ENCODE data around the gene AGPAT4.

AGPAT4 gene

GRCh38 chr6:161133963-161134362, 139.9 kb downstream of the AGPAT4 start:
- no peak overlapping the region for H3K4me3 ChIP-seq (ENCODE audit: low read length)
- TF ChIP-seq, protein P1, sequence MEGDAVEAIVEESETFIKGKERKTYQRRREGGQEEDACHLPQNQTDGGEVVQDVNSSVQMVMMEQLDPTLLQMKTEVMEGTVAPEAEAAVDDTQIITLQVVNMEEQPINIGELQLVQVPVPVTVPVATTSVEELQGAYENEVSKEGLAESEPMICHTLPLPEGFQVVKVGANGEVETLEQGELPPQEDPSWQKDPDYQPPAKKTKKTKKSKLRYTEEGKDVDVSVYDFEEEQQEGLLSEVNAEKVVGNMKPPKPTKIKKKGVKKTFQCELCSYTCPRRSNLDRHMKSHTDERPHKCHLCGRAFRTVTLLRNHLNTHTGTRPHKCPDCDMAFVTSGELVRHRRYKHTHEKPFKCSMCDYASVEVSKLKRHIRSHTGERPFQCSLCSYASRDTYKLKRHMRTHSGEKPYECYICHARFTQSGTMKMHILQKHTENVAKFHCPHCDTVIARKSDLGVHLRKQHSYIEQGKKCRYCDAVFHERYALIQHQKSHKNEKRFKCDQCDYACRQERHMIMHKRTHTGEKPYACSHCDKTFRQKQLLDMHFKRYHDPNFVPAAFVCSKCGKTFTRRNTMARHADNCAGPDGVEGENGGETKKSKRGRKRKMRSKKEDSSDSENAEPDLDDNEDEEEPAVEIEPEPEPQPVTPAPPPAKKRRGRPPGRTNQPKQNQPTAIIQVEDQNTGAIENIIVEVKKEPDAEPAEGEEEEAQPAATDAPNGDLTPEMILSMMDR (conservative IDR thresholded peaks at IDR 0.05; ENCODE audit: low read depth, low read length): no peak
- DNase-seq (ENCODE audit: low read depth): no peak

DNA sequence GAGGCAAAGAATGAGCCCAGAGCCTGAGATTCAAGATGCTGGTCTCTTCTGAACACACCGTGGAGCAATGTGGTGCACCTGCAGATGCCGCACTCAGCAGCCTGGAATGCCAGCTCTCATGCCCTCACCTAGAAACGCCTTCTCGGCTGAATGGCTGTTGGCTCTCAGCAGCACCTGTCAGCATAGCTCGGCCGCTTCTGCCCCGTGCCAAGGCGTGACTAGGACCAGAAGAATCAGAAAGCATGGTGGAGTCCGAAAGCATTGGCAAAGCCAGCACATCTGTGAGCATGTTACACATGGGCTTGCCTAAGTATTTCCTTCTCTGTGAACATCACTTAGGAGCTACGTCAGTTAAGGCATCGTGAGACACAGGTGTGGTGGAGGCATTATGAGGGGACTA, 141.5 kb downstream of the AGPAT4 start:
- DNase-seq (ENCODE audit: low read depth): no peak
- TF ChIP-seq, protein P1 (conservative IDR thresholded peaks at IDR 0.05; ENCODE audit: low read depth, low read length): no peak
- no peak overlapping the region for H3K4me3 ChIP-seq (ENCODE audit: low read length)

- H3K4me3 ChIP-seq (ENCODE audit: low read length): no peak overlapping the region
- no peak for DNase-seq (ENCODE audit: low read depth)
- TF ChIP-seq, protein P1 (conservative IDR thresholded peaks at IDR 0.05; ENCODE audit: low read depth, low read length): no peak
Observed at GRCh38 chr6:161130967-161131766, 142.7 kb downstream of the AGPAT4 start.

GRCh38 chr6:161130541-161130940, 143.3 kb downstream of the AGPAT4 start:
- TF ChIP-seq, protein P1 (conservative IDR thresholded peaks at IDR 0.05; ENCODE audit: low read depth, low read length): no peak
- DNase-seq (ENCODE audit: low read depth): no peak
- no peak overlapping the region for H3K4me3 ChIP-seq (ENCODE audit: low read length)

- TF ChIP-seq, protein P1 (conservative IDR thresholded peaks at IDR 0.05; ENCODE audit: low read depth, low read length): no peak
- DNase-seq (ENCODE audit: low read depth): peak; percentile 26
Observed at GRCh38 chr6:161128680-161129196, 145.1 kb downstream of the AGPAT4 start.

DNA sequence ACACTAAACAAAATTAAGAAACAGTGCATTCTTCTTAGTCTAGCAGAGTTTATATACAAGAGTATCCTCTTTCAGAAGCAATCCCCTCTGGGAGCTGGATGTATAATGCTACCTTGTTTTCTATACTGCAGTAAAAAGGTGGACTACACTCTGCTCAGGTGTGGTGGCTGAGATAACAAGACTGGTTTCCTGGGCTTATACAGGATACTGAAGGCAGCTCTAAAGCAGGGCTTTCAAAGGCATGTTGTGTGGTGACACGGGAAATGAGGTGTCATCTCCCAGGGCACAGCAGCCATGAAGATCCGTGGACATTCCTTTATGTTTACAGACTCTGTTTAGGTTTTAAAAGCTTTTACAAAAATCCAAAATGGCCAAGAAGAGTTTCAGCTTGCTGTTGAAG, 145.6 kb downstream of the AGPAT4 start:
- no peak for DNase-seq (ENCODE audit: low read depth)
- H3K4me3 ChIP-seq (ENCODE audit: low read length): no peak overlapping the region
- TF ChIP-seq, protein P1 (conservative IDR thresholded peaks at IDR 0.05; ENCODE audit: low read depth, low read length): no peak

More at GRCh38 chr6:161128680-161129196, 145.1 kb downstream of the AGPAT4 start:
- no peak overlapping the region for H3K4me3 ChIP-seq (ENCODE audit: low read length)
